Measurements from ENCODE around the gene ATP9A. TPM values are rescaled to one million over a fixed set of nuclear protein-coding genes. Genes with fewer than 3 reads are reported as not detected.
A peak's percentile ranks its signal among the peaks of the same experiment; 100 is the strongest.

The ATP9A gene
- total RNA-seq, 4 donors from 2014 or later, result 36.1 to 47.4 (median 38.1) TPM

GRCh38 chr20:51566594-51566993 is 201.6 kb downstream of the ATP9A start:
- TF ChIP-seq CTCF (IDR thresholded peaks at IDR 0.05) (no peak), POLR2A (IDR thresholded peaks at IDR 0.05) (no peak), EP300 (IDR thresholded peaks at IDR 0.05) (no peak)
- Histone ChIP-seq H3K27me3 (no peaks in the 10 kb centered on the region), H3K36me3 (no peaks in the 10 kb centered on the region), H3K4me1 (peaks cover 0 to 59% (median 25%) of the 10 kb centered on the region in 4 donors), H3K27ac (no peak overlapping the region), H3K4me3 (no peak overlapping the region), H3K9me3 (no peaks in the 10 kb centered on the region)
- DNase-seq (ENCODE audit: low spot score in 2 of 2), result no peak
- 92 to 97% methylated on average over 4 of the region's 4 CpGs for WGBS, 2 donors

GRCh38 chr20:51565298-51566144 is 202.7 kb downstream of the ATP9A start:
- 38 to 44% methylated on average over 14 of the region's 14 CpGs for WGBS, 2 donors
- H3K4me1 ChIP-seq, result peaks cover 0 to 57% (median 32%) of the 10 kb centered on the region in 4 donors
- no peak for DNase-seq (ENCODE audit: low spot score in 2 of 2)
- H3K9me3 ChIP-seq, result no peaks in the 10 kb centered on the region
- TF ChIP-seq POLR2A (IDR thresholded peaks at IDR 0.05) (no peak), CTCF (IDR thresholded peaks at IDR 0.05) (no peak), EP300 (IDR thresholded peaks at IDR 0.05) (no peak)
- no peaks in the 10 kb centered on the region for H3K36me3 ChIP-seq
- peak overlapping the region in 3 of 4 donors; percentile 54 to 74 (median 63) for H3K27ac ChIP-seq
- no peaks in the 10 kb centered on the region for H3K27me3 ChIP-seq
- H3K4me3 ChIP-seq, result no peak overlapping the region

GRCh38 chr20:51563486-51564332 is 204.5 kb downstream of the ATP9A start:
- peak overlapping the region; percentile 86 to 97 (median 95) for H3K27ac ChIP-seq
- H3K4me1 ChIP-seq, result peaks cover 0 to 55% (median 36%) of the 10 kb centered on the region in 4 donors
- DNase-seq (ENCODE audit: low spot score in 2 of 2), result peak; percentile 57 to 64
- peak overlapping the region; percentile 46 to 66 (median 53) for H3K4me3 ChIP-seq
- no peak for TF ChIP-seq POLR2A (IDR thresholded peaks at IDR 0.05)
- TF ChIP-seq EP300 (IDR thresholded peaks at IDR 0.05), result no peak
- TF ChIP-seq CTCF (IDR thresholded peaks at IDR 0.05), result no peak
- 31 to 42% methylated on average over 8 to 15 of the region's 15 CpGs for WGBS, 2 donors
- no peaks in the 10 kb centered on the region for H3K27me3 ChIP-seq
- no peaks in the 10 kb centered on the region for H3K36me3 ChIP-seq
- H3K9me3 ChIP-seq, result no peaks in the 10 kb centered on the region

GRCh38 chr20:51563174-51563485 is 205.1 kb downstream of the ATP9A start:
- Histone ChIP-seq H3K27ac (peak overlapping the region; percentile 86 to 97 (median 95)), H3K4me3 (peak overlapping the region; percentile 46 to 66 (median 53)), H3K9me3 (no peaks in the 10 kb centered on the region), H3K4me1 (peaks cover 0 to 55% (median 36%) of the 10 kb centered on the region in 4 donors), H3K27me3 (no peaks in the 10 kb centered on the region), H3K36me3 (no peaks in the 10 kb centered on the region)
- WGBS, 2 donors, result 0 to 3% methylated on average over 9 of the region's 9 CpGs
- TF ChIP-seq CTCF (IDR thresholded peaks at IDR 0.05) (no peak), EP300 (IDR thresholded peaks at IDR 0.05) (no peak), POLR2A (IDR thresholded peaks at IDR 0.05) (no peak)
- DNase-seq (ENCODE audit: low spot score in 2 of 2), result peak in 1 of 2 donors; percentile 38

Data from tibial nerve (tissue), 4 donors.